ENCODE results near the gene PTPRD. TPM values are rescaled to one million over a fixed set of nuclear protein-coding genes. Genes with fewer than 3 reads are reported as not detected.
A peak's percentile ranks its signal among the peaks of the same experiment; 100 is the strongest.

PTPRD gene
- total RNA-seq, 2 donors from 2014 or later, result 97.4 to 101 TPM

- Mint-ChIP-seq H3K36me3 (ENCODE audit: low read depth) (no peaks in the 10 kb centered on the region), H3K27ac (peak overlapping the region; percentile 44), H3K27me3 (ENCODE audit: insufficient read depth) (no peaks in the 10 kb centered on the region), H3K4me1 (peaks cover 9% of the 10 kb centered on the region), H3K9me3 (peaks cover 4% of the 10 kb centered on the region), H3K4me3 (no peak overlapping the region)
- no peak for DNase-seq
- TF ChIP-seq CTCF (conservative IDR thresholded peaks at IDR 0.05), result no peak
- H3K9ac ChIP-seq (ENCODE audit: extremely low read depth, low read length, poor library complexity, severe bottlenecking), result no peak overlapping the region
- no peaks in the 10 kb centered on the region for H3K27me3 ChIP-seq (ENCODE audit: control insufficient read depth, insufficient read depth, low read length, poor library complexity, severe bottlenecking)
- H3K27ac ChIP-seq (ENCODE audit: low read depth, low read length), result no peak overlapping the region
- WGBS, 2 experiments (ENCODE audit: insufficient coverage in 1 of 2, insufficient read length in 1 of 2), result 79 to 83% methylated on average over 1 of the region's 1 CpG
- H3K4me3 ChIP-seq (ENCODE audit: low read length), result no peak overlapping the region
- no peaks in the 10 kb centered on the region for H3K4me1 ChIP-seq (ENCODE audit: control insufficient read depth, insufficient read depth, low read length)
- no peaks in the 10 kb centered on the region for H3K36me3 ChIP-seq (ENCODE audit: control insufficient read depth, insufficient read depth, low read length)
- H3K9me3 ChIP-seq (ENCODE audit: control insufficient read depth, low read length), result no peaks in the 10 kb centered on the region
Measured at GRCh38 chr9:9913276-9913832, 699.4 kb downstream of the PTPRD start.

GRCh38 chr9:9912459-9912858 lies 700.3 kb downstream of the PTPRD start:
- H3K9me3 ChIP-seq (ENCODE audit: control insufficient read depth, low read length), result no peaks in the 10 kb centered on the region

GRCh38 chr9:9905736-9906135 lies 707.1 kb downstream of the PTPRD start:
- H3K27ac ChIP-seq (ENCODE audit: low read depth, low read length), result no peak overlapping the region
- no peaks in the 10 kb centered on the region for H3K9me3 Mint-ChIP-seq
- no peak overlapping the region for H3K27ac Mint-ChIP-seq
- no peaks in the 10 kb centered on the region for H3K27me3 ChIP-seq (ENCODE audit: control insufficient read depth, insufficient read depth, low read length, poor library complexity, severe bottlenecking)
- H3K9me3 ChIP-seq (ENCODE audit: control insufficient read depth, low read length), result no peaks in the 10 kb centered on the region
- DNase-seq, result no peak
- peaks cover 6% of the 10 kb centered on the region for H3K4me1 Mint-ChIP-seq
- WGBS, 2 experiments (ENCODE audit: insufficient coverage in 1 of 2, insufficient read length in 1 of 2), result 79 to 100% methylated on average over 1 to 3 of the region's 3 CpGs
- no peaks in the 10 kb centered on the region for H3K36me3 ChIP-seq (ENCODE audit: control insufficient read depth, insufficient read depth, low read length)
- no peak overlapping the region for H3K4me3 Mint-ChIP-seq
- H3K36me3 Mint-ChIP-seq (ENCODE audit: low read depth), result no peaks in the 10 kb centered on the region
- H3K27me3 Mint-ChIP-seq (ENCODE audit: insufficient read depth), result no peaks in the 10 kb centered on the region
- TF ChIP-seq CTCF (conservative IDR thresholded peaks at IDR 0.05), result no peak
- no peak overlapping the region for H3K9ac ChIP-seq (ENCODE audit: extremely low read depth, low read length, poor library complexity, severe bottlenecking)
- no peak overlapping the region for H3K4me3 ChIP-seq (ENCODE audit: low read length)
- H3K4me1 ChIP-seq (ENCODE audit: control insufficient read depth, insufficient read depth, low read length), result no peaks in the 10 kb centered on the region

More at GRCh38 chr9:9912459-9912858, 700.3 kb downstream of the PTPRD start:
- Histone ChIP-seq H3K27me3 (ENCODE audit: control insufficient read depth, insufficient read depth, low read length, poor library complexity, severe bottlenecking) (no peaks in the 10 kb centered on the region), H3K4me3 (ENCODE audit: low read length) (no peak overlapping the region), H3K9ac (ENCODE audit: extremely low read depth, low read length, poor library complexity, severe bottlenecking) (no peak overlapping the region), H3K36me3 (ENCODE audit: control insufficient read depth, insufficient read depth, low read length) (no peaks in the 10 kb centered on the region), H3K27ac (ENCODE audit: low read depth, low read length) (no peak overlapping the region), H3K4me1 (ENCODE audit: control insufficient read depth, insufficient read depth, low read length) (no peaks in the 10 kb centered on the region)
- no peak overlapping the region for H3K4me3 Mint-ChIP-seq
- 61% methylated on average over 2 of the region's 2 CpGs; no CpG with 5 or more reads in 1 of the 2 experiments for WGBS, 2 experiments (ENCODE audit: insufficient coverage in 1 of 2, insufficient read length in 1 of 2)
- no peak for DNase-seq
- H3K4me1 Mint-ChIP-seq, result peaks cover 9% of the 10 kb centered on the region
- no peaks in the 10 kb centered on the region for H3K36me3 Mint-ChIP-seq (ENCODE audit: low read depth)
- peak; percentile 67 for TF ChIP-seq CTCF (conservative IDR thresholded peaks at IDR 0.05)
- peaks cover 4% of the 10 kb centered on the region for H3K9me3 Mint-ChIP-seq
- H3K27ac Mint-ChIP-seq, result no peak overlapping the region
- no peaks in the 10 kb centered on the region for H3K27me3 Mint-ChIP-seq (ENCODE audit: insufficient read depth)

Data from endodermal cell (in vitro differentiated cells).